ENCODE data around the gene ZNF574.

ZNF574 gene

GRCh38 chr19:42078538-42079275, 2.7 kb downstream of the ZNF574 start:
- DNase-seq (ENCODE audit: low read depth in 2 of 3, low spot score in 2 of 3): no peak

DNA sequence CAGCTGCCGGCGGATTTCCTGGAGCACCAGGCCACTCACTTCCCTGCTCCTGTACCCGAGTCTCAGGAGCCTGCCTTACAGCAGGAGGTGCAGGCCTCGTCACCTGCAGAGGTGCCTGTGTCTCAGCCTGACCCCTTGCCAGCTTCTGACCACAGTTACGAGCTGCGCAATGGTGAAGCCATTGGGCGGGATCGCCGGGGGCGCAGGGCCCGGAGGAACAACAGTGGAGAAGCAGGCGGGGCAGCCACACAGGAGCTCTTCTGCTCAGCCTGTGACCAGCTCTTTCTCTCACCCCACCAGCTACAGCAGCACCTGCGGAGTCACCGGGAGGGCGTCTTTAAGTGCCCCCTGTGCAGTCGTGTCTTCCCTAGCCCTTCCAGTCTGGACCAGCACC, 3.3 kb downstream of the ZNF574 start:
- no peak for DNase-seq (ENCODE audit: low read depth in 2 of 3, low spot score in 2 of 3)

GRCh38 chr19:42079886-42080763, 4.2 kb downstream of the ZNF574 start:
- DNase-seq (ENCODE audit: low read depth in 2 of 3, low spot score in 2 of 3): no peak

DNA sequence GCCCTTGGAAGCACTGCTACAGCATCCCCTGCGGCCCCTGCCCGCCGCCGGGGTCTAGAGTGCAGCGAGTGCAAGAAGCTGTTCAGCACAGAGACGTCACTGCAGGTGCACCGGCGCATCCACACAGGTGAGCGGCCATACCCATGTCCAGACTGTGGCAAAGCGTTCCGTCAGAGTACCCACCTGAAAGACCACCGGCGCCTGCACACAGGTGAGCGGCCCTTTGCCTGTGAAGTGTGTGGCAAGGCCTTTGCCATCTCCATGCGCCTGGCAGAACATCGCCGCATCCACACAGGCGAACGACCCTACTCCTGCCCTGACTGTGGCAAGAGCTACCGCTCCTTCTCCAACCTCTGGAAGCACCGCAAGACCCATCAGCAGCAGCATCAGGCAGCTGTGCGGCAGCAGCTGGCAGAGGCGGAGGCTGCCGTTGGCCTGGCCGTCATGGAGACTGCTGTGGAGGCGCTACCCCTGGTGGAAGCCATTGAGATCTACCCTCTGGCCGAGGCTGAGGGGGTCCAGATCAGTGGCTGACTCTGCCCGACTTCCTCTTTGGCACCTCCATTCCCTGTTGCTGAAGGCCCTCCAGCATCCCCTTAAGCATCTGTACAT, 4.9 kb downstream of the ZNF574 start:
- no peak for DNase-seq (ENCODE audit: low read depth in 2 of 3, low spot score in 2 of 3)

DNA sequence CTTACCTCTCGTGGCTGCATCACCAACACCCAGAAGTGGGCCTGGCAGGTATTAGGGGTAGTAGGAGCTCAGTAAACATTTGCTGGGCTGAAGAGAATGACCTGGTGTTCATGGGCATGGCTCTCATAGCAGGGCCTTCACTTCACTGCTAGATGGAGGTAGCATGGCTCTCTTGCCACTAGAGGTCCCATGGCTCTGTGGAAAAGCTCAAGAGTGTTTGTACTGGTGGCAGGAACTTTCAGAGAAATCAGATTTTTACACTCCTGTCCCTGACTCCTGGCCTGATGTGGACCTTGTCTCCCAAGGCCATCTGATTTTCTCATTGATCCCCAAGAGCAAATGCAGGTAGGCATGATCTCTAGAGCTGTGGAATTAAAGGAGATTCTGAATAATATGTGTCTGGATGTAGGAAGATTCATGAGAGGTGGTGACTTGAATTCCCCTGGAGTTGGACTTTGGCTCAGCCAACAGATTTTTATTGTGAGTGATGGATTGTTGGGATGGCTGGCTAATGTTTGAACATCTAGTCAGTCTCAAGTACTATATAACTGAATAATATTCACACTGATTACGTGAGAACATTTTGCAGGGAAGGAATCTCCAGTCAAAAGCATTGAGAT, 5.7 kb downstream of the ZNF574 start:
- DNase-seq (ENCODE audit: low read depth in 2 of 3, low spot score in 2 of 3): no peak

DNA sequence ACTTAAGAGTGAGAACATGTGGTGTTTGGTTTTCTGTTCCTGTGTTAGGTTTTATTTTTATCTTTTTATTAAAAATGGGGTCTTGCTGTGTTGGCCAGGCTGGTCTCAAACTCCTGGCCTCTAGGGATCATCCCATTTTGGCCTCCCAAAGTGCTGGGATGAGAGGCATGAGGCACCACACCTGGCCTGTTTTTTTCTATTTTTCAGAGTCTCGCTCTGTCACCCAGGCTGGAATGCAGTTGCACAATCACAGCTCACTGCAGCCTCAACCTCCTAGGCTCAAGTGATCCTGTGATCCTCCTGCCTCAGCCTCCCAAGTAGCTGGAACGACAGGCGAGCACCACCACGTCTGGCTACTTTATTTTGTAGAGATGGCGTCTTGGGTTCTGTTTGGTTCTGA, 7.6 kb downstream of the ZNF574 start:
- no peak for DNase-seq (ENCODE audit: low read depth in 2 of 3, low spot score in 2 of 3)

- no peak for DNase-seq (ENCODE audit: low read depth in 2 of 3, low spot score in 2 of 3)
These were observed 10.3 kb downstream of the ZNF574 start for GRCh38 chr19:42086188-42086736.

- DNase-seq (ENCODE audit: low read depth in 2 of 3, low spot score in 2 of 3): no peak
These were observed 11.0 kb downstream of the ZNF574 start for GRCh38 chr19:42086770-42087550.

DNA sequence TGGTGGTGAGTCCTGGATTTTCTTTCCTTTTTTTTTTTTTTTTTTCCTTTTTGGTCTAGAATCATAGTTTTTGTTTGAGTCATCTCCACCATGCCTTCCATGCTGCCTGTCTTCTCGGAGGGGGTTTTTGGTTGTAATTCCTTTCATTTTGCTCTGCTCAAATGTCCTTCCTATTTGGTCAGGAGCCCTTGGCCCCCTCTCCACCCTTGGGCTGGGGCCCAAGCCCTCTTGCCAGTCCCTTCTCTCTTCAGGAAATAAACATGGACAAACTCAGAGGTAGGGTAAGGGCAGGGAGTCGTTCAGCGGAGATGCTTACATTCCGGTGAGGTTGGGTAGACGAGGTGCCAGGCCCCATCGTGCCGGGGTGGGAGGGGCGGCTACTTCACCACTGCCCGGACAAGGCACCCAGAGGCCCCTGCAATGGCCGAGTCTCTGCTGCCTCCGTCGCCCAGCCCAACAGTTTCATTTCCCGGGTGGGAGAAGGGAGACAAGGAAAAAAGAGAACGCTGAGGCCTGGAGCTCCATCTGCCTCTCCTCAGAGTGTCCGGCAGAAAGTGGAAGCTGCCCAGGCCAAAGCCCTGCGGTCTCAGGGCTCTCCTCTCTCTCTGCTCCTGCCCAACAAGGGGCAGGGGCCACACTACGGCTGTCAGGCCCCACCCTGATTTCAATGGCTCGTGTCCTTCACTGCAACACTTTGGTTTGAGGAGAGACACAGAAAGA, 12.7 kb downstream of the ZNF574 start:
- DNase-seq (ENCODE audit: low read depth in 2 of 3, low spot score in 2 of 3): no peak

- no peak for DNase-seq (ENCODE audit: low read depth in 2 of 3, low spot score in 2 of 3)
These were observed 13.3 kb downstream of the ZNF574 start for GRCh38 chr19:42089191-42089750.

- DNase-seq (ENCODE audit: low read depth in 2 of 3, low spot score in 2 of 3): no peak
These were observed 13.8 kb downstream of the ZNF574 start for GRCh38 chr19:42089772-42090171.

GRCh38 chr19:42090672-42091071, 14.7 kb downstream of the ZNF574 start:
- DNase-seq (ENCODE audit: low read depth in 2 of 3, low spot score in 2 of 3): no peak

DNA sequence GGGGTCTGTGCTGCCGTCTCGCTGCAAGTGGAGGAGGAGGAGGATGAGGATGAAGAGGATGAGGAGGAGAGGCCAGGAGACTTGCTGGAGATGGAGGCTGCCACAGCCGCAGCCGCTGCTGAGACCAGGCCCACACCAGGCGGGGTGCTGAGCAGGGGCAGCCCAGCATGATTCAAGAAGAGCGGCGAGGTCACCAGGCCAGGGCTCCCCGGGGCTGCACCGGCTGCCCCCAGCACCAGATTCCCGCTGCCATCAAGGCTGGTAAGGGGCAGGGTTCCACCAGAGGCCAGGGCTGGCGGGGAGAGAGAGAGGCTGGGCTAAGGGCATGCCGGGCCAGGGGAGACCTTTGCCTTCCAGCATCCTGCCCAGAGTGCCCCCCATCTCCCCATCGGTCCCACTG, 15.3 kb downstream of the ZNF574 start:
- DNase-seq (ENCODE audit: low read depth in 2 of 3, low spot score in 2 of 3): no peak

DNA sequence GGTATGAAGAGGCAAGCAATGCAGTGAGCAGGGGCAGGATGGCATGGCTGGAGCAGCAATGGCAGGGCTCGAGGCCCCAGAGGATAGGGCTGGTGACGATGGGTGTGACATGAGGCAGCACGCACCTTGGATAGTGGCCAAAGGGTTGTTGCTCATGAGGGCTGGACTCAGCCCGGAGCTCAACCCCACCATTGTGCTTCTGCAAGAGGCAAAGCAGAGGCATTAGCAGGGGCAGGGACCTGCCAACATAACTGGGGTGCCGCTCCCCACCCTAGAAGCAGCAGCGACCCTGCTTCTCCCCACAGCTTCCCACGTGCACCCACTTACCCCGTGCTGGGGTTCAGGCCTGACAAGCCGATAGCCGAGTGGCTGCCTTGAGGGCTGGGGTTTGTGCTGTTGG, 15.8 kb downstream of the ZNF574 start:
- no peak for DNase-seq (ENCODE audit: low read depth in 2 of 3, low spot score in 2 of 3)

DNA sequence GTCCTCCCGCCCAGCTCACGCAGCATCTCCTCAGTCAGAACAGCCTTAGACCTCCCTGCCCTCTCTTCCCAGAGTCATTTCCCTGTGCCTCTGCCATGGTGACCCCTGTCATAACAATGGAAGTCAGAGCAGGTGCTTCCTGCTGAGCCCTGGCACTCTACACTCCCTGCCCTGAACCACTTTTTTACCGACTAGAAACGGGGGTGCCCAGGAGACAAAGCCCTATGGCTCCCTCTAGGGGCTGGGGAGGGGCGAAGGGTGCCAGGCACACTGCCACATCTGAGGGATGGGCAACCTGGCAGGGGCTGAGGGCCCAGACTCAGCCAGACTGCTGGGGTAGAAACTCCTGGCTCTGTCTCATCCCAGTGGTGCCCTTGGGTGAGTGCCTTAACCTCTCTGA, 16.4 kb downstream of the ZNF574 start:
- no peak for DNase-seq (ENCODE audit: low read depth in 2 of 3, low spot score in 2 of 3)

- no peak for DNase-seq (ENCODE audit: low read depth in 2 of 3, low spot score in 2 of 3)
These were observed 17.5 kb downstream of the ZNF574 start for GRCh38 chr19:42093505-42093904.

- DNase-seq (ENCODE audit: low read depth in 2 of 3, low spot score in 2 of 3): no peak
These were observed 18.0 kb downstream of the ZNF574 start for GRCh38 chr19:42093926-42094325.

GRCh38 chr19:42095142-42095813, 19.3 kb downstream of the ZNF574 start:
- DNase-seq (ENCODE audit: low read depth in 2 of 3, low spot score in 2 of 3): no peak

GRCh38 chr19:42095814-42096230, 19.9 kb downstream of the ZNF574 start:
- DNase-seq (ENCODE audit: low read depth in 2 of 3, low spot score in 2 of 3): no peak

Data from activated CD8-positive, alpha-beta memory T cell treated with anti-CD3 and anti-CD28 coated beads for 48 hours (primary cell).